Smooth muscle cell (in vitro differentiated cells): ENCODE results near the gene UVSSA. TPM values are rescaled to one million over a fixed set of nuclear protein-coding genes. Genes with fewer than 3 reads are reported as not detected.
"Not testable (repeated sequence)": the region's sequence is repeated elsewhere in the genome, so short reads cannot be mapped to it uniquely, and the experiment has no call there.

Experiments
- DNase-seq: peaks from one replicate; lab custom pipeline; 2025; ENCODE audit not compliant: unreplicated experiment; lab: John Stamatoyannopoulos, UW
- H2AFZ ChIP-seq: fragments of 200-600 bp; sonication (generic); 2 replicates; pipeline ENCODE4 v1.6.0; 2016; ENCODE audit warnings: antibody characterized with exemption, low read depth, mild to moderate bottlenecking
- H3F3A ChIP-seq: fragments of 200-600 bp; sonication (generic); 2 replicates; pipeline ENCODE4 v1.6.0; 2017; ENCODE audit warnings: antibody characterized with exemption, low read depth
- H3K27ac ChIP-seq: fragments of 200-600 bp; sonication (generic); 2 replicates; pipeline ENCODE4 v1.5.1; 2016; ENCODE audit warnings: low read depth, mild to moderate bottlenecking
- H3K27me3 ChIP-seq: fragments of 200-600 bp; sonication (generic); 2 replicates; pipeline ENCODE4 v1.6.1; 2016; ENCODE audit warnings: low read depth, mild to moderate bottlenecking
- H3K36me3 ChIP-seq: fragments of 200-600 bp; sonication (generic); 2 replicates; pipeline ENCODE4 v1.5.1; 2016; ENCODE audit warnings: low read depth
- H3K4me1 ChIP-seq: fragments of 200-600 bp; sonication (generic); 2 replicates; pipeline ENCODE4 v1.5.1; 2016; ENCODE audit warnings: low read depth
- H3K4me2 ChIP-seq: fragments of 200-600 bp; sonication (generic); 2 replicates; pipeline ENCODE4 v1.6.0; 2016; ENCODE audit warnings: mild to moderate bottlenecking
- H3K4me3 ChIP-seq: fragments of 200-600 bp; sonication (generic); 2 replicates; pipeline ENCODE4 v1.5.1; 2016; ENCODE audit warnings: mild to moderate bottlenecking
- H3K79me2 ChIP-seq: fragments of 200-600 bp; sonication (generic); 2 replicates; pipeline ENCODE4 v1.6.0; 2016; ENCODE audit warnings: low read depth, mild to moderate bottlenecking
- H3K9ac ChIP-seq: fragments of 200-600 bp; sonication (generic); 2 replicates; pipeline ENCODE4 v1.6.0; 2016; ENCODE audit warnings: low read depth
- H3K9me3 ChIP-seq: fragments of 200-600 bp; sonication (generic); replicated peaks from 2 replicates; pipeline ENCODE4 v1.5.1; 2016; ENCODE audit warnings: low read depth
- H4K20me1 ChIP-seq: fragments of 200-600 bp; sonication (generic); 2 replicates; pipeline ENCODE4 v1.6.0; 2016; ENCODE audit warnings: low read depth
- CTCF ChIP-seq: fragments of 200-600 bp; sonication (generic); IDR thresholded peaks from 2 replicates; pipeline ENCODE4 v1.5.1; 2017; ENCODE audit warnings: borderline replicate concordance, mild to moderate bottlenecking, antibody characterized with exemption; ENCODE audit not compliant: insufficient read depth, poor library complexity, severe bottlenecking
- WGBS: methylation state at CpG from one replicate; pipeline ENCODE4 v1.1.7; 2016; ENCODE audit warnings: low lambda C conversion rate; 5-methylcytosine and 5-hydroxymethylcytosine counted together
- polyA plus RNA-seq: library from polyadenylated mRNA; unstranded; fragments of >200 nt; fragmentation: Nextera tagmentation; extraction: Ambion mirVana; gene quantifications from 2 replicates; pipeline ENCODE4 v1.2.1, GENCODE V29; 2016
- total RNA-seq: library from RNA; depleted of rRNA; stranded (reverse); fragments of >200 nt; gene quantifications from 2 replicates; pipeline ENCODE4 v1.2.3, GENCODE V29; 2014

Gene UVSSA
- total and polyA plus RNA-seq, 2 experiments from 2014 or later: 9.0 to 13.0 TPM

- Histone ChIP-seq H3K36me3 (no peaks in the 10 kb centered on the region), H2AFZ (no peak overlapping the region), H4K20me1 (no peaks in the 10 kb centered on the region), H3K9me3 (no peaks in the 10 kb centered on the region), H3K4me1 (no peaks in the 10 kb centered on the region), H3K4me3 (no peak overlapping the region), H3K27ac (no peak overlapping the region), H3K9ac (no peak overlapping the region), H3K4me2 (no peak overlapping the region), H3K27me3 (peaks cover 47% of the 10 kb centered on the region), H3F3A (no peaks in the 10 kb centered on the region), H3K79me2 (no peaks in the 10 kb centered on the region)
- TF ChIP-seq CTCF: no peak
- DNase-seq: no peak
- 89% methylated on average over 13 of the region's 13 CpGs for WGBS
Measured at GRCh38 chr4:1419708-1420107, 72.7 kb downstream of the UVSSA start.

DNA sequence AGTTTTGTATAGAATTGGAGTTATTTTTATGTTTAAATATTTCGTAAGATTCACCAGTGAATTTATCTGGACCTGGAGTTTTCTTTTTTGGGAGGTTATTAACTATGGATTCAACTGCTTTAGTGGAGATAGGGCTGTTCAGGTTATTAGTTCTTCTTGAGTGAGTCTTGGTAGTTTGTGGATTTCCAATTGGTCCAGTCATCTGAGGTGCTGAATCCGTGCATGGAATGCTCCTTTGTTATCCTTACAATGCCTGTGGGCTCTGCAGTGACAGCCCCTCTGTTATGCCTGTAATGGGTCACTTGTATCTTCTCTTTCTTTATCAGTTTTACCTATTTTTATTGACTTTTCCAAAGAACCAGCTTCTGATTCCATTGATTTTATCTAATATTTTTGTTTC is 74.6 kb downstream of the UVSSA start:
- Histone ChIP-seq H3F3A (no peaks in the 10 kb centered on the region), H3K4me1 (no peaks in the 10 kb centered on the region), H3K9me3 (no peaks in the 10 kb centered on the region), H3K79me2 (no peaks in the 10 kb centered on the region), H3K27me3 (peaks cover 32% of the 10 kb centered on the region), H4K20me1 (no peaks in the 10 kb centered on the region), H3K36me3 (no peaks in the 10 kb centered on the region), H3K4me3 (no peak overlapping the region), H2AFZ (no peak overlapping the region), H3K27ac (no peak overlapping the region), H3K9ac (no peak overlapping the region), H3K4me2 (no peak overlapping the region)
- no peak for TF ChIP-seq CTCF
- WGBS: 55% methylated on average over 2 of the region's 2 CpGs
- DNase-seq: no peak

GRCh38 chr4:1427010-1427409 is 80.0 kb downstream of the UVSSA start:
- Histone ChIP-seq H2AFZ (no peak overlapping the region), H3K36me3 (no peaks in the 10 kb centered on the region), H3K4me2 (no peak overlapping the region), H3K9me3 (no peaks in the 10 kb centered on the region), H3F3A (no peaks in the 10 kb centered on the region), H3K4me1 (no peaks in the 10 kb centered on the region), H4K20me1 (no peaks in the 10 kb centered on the region), H3K27me3 (peaks cover 10% of the 10 kb centered on the region), H3K4me3 (no peak overlapping the region), H3K9ac (no peak overlapping the region), H3K79me2 (no peaks in the 10 kb centered on the region), H3K27ac (no peak overlapping the region)
- no peak for DNase-seq
- TF ChIP-seq CTCF: no peak
- 85% methylated on average over 5 of the region's 5 CpGs for WGBS

DNA sequence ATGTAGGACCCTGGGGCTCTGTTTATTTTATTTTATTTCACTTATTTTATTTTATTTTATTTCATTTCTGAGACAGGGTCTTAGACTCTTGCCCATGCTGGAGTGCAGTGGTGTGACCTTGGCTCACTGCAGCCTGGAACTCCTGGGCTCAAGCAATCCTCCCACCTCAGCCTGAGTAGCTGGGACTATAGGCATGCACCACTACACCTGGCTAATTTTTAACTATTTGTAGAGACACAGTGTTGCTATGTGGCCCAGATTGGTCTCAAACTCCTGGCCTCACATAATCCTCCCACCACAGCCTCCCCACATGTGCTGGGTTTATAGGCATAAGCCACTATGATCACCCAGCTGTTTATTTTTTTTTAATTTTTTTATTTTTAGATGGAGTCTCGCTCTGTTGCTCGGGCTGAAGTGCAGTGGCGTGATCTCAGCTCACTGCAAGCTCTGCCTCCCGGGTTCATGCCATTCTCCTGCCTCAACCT is 96.7 kb downstream of the UVSSA start:
- not testable (repeated sequence) for H3K4me1 ChIP-seq, H4K20me1 ChIP-seq, DNase-seq, H3F3A ChIP-seq, H3K36me3 ChIP-seq, H3K9ac ChIP-seq, H3K9me3 ChIP-seq, H3K27me3 ChIP-seq, H3K4me3 ChIP-seq, H3K4me2 ChIP-seq, H3K79me2 ChIP-seq, H3K27ac ChIP-seq, H2AFZ ChIP-seq
- WGBS: 84% methylated on average over 4 of the region's 4 CpGs

Other genes starting within 250 kb of the UVSSA start
- 0.67 and 1.3 TPM in 2 replicates for gene RNF212, start 233.6 kb upstream of the UVSSA start, total RNA-seq
- 1.8 and 4.6 TPM in 2 replicates for gene RNF212, start 233.6 kb upstream of the UVSSA start, polyA plus RNA-seq
- gene SPON2, start 174.6 kb upstream of the UVSSA start, total RNA-seq: 152 and 171 TPM in 2 replicates
- gene SPON2, start 174.6 kb upstream of the UVSSA start, polyA plus RNA-seq: 388 and 427 TPM in 2 replicates
- gene CTBP1, start 98.1 kb upstream of the UVSSA start, total RNA-seq: 59.1 and 76.9 TPM in 2 replicates
- 132 and 135 TPM in 2 replicates for gene CTBP1, start 98.1 kb upstream of the UVSSA start, polyA plus RNA-seq
- 40.8 and 48.2 TPM in 2 replicates for gene MAEA, start 57.3 kb upstream of the UVSSA start, total RNA-seq
- 48.0 and 60.9 TPM in 2 replicates for gene MAEA, start 57.3 kb upstream of the UVSSA start, polyA plus RNA-seq
- not detected in 2 replicates for gene NKX1-1, start 59.2 kb downstream of the UVSSA start, total RNA-seq
- gene NKX1-1, start 59.2 kb downstream of the UVSSA start, polyA plus RNA-seq: 0.24 TPM in 1 of 2 replicates, not detected in the other